ENCODE data around the gene ENDOV.

GRCh38 chr17:80365983-80366382 lies 49.0 kb upstream of the ENDOV start:
- TF ChIP-seq POLR2A (IDR thresholded peaks at IDR 0.05; ENCODE audit: low read length) (no peak), GATA1 (IDR thresholded peaks at IDR 0.05; ENCODE audit: low read depth, low read length) (no peak)

Data from erythroblast (primary cell).